K562 (cell line): ENCODE measurements around the gene YES1. TPM values are rescaled to one million over a fixed set of nuclear protein-coding genes. Genes with fewer than 3 reads are reported as not detected.
A peak's percentile ranks its signal among the peaks of the same experiment; 100 is the strongest.

Experiments used
- ATAC-seq: fragments of 200-7000 bp; cut with Tn5 transposase; 3 replicates; pipeline ENCODE4 v1.9.1; 2020; ENCODE audit warnings: moderate library complexity
- BruUV-seq: library from RNA; stranded (reverse); fragments of 400-500 nt; replicated peaks from 2 replicates; lab custom pipeline; 2021; lab: Mats Ljungman, UMichigan
- CTCF ChIA-PET: fragments of 300-600 bp; formaldehyde crosslinking; extraction: SDS; loops from one replicate; lab custom pipeline; 2021; ENCODE audit warnings: low intra/inter-chr PET ratio; lab: Yijun Ruan, JAX
- POLR2A ChIA-PET: fragments of 300-600, 350-650 bp; sonication (Branson Sonifier 250); formaldehyde crosslinking; extraction: SDS; loops from one replicate; lab custom pipeline; 2021; ENCODE audit warnings: antibody characterized with exemption, inconsistent platforms; lab: Yijun Ruan, JAX
- DNase-seq, 4 experiments: peaks; one replicate each; pipeline versions ENCODE4 v3.0.0 to v3.0.0-alpha.2; 2011 to 2018; ENCODE audit warnings: low spot score in 3 of 4, mixed read lengths in 3 of 4; ENCODE audit errors: extremely low read depth in 1 of 4
- FAIRE-seq: peaks from 2 replicates; lab custom pipeline; 2011; peaks lifted over from hg19 to GRCh38; lab: Jason Lieb, UNC
- H2AFZ ChIP-seq: 2 replicates; pipeline ENCODE4 v1.6.0; 2011; ENCODE audit warnings: low read depth, low read length, control low read depth, inconsistent platforms
- H3K27ac ChIP-seq: fragments of 200-600 bp; 3 replicates; pipeline ENCODE4 v1.8.0; 2011; ENCODE audit warnings: low read depth, mild to moderate bottlenecking, control low read depth, inconsistent platforms, low read length, moderate library complexity, mixed read lengths; ENCODE audit errors: extremely low read depth
- H3K27me3 ChIP-seq, 2 experiments: fragments of 300-600 bp in 1 of 2; 2 replicates in 1 of 2; 3 replicates in 1 of 2; pipeline versions ENCODE4 v1.6.0 to v1.8.0; 2011; ENCODE audit warnings: inconsistent platforms in 2 of 2, low read length in 2 of 2, mild to moderate bottlenecking in 1 of 2, mixed read lengths in 1 of 2, moderate library complexity in 1 of 2; ENCODE audit not compliant: control insufficient read depth in 2 of 2, insufficient read depth in 2 of 2
- H3K36me3 ChIP-seq: fragments of 300-600 bp; 3 replicates; pipeline ENCODE4 v1.8.0; 2011; ENCODE audit warnings: mild to moderate bottlenecking, low read length, inconsistent platforms; ENCODE audit not compliant: control insufficient read depth, insufficient read depth
- H3K4me1 ChIP-seq, 2 experiments: fragments of 200-600 bp in 1 of 2; replicated peaks in 1 of 2; 2 replicates in 1 of 2; 3 replicates in 1 of 2; pipeline versions ENCODE4 v1.5.1 to v1.8.0; 2011; ENCODE audit warnings: inconsistent platforms in 2 of 2, low read length in 2 of 2, mild to moderate bottlenecking in 1 of 2, mixed read lengths in 1 of 2, moderate library complexity in 1 of 2; ENCODE audit not compliant: control insufficient read depth in 2 of 2, insufficient read depth in 2 of 2
- H3K4me2 ChIP-seq: 2 replicates; pipeline ENCODE4 v1.6.1; 2011; ENCODE audit warnings: low read length, control low read depth, inconsistent platforms, mixed read lengths; ENCODE audit not compliant: insufficient read depth
- H3K4me3 ChIP-seq: fragments of 200-600 bp; sonication (generic), shearing (Covaris generic); 2 replicates; pipeline ENCODE4 v1.5.1; 2016; ENCODE audit warnings: control low read depth, inconsistent platforms
- H3K79me2 ChIP-seq: fragments of 200-600 bp; 3 replicates; pipeline ENCODE4 v1.8.0; 2011; ENCODE audit warnings: low read length, inconsistent platforms; ENCODE audit not compliant: control insufficient read depth, insufficient read depth
- H3K9ac ChIP-seq, 2 experiments: 2 replicates each; pipeline versions ENCODE4 v1.6.0 to v1.6.1; 2011; ENCODE audit warnings: low read depth in 2 of 2, low read length in 2 of 2, control low read depth in 1 of 2, inconsistent platforms in 1 of 2, mild to moderate bottlenecking in 1 of 2, mixed read lengths in 1 of 2; ENCODE audit not compliant: insufficient read depth in 1 of 2
- H3K9me1 ChIP-seq: one replicate; pipeline ENCODE4 v1.6.0; 2011; ENCODE audit warnings: inconsistent platforms, mild to moderate bottlenecking, low read length, moderate library complexity; ENCODE audit not compliant: control insufficient read depth, insufficient read depth
- H3K9me3 ChIP-seq: replicated peaks from 2 replicates; pipeline ENCODE4 v1.5.1; 2011; ENCODE audit warnings: low read depth, low read length, inconsistent platforms; ENCODE audit not compliant: control insufficient read depth, insufficient read depth
- H4K20me1 ChIP-seq: replicated peaks from 2 replicates; pipeline ENCODE4 v1.6.1; 2011; ENCODE audit warnings: low read length, inconsistent platforms, mixed read lengths; ENCODE audit not compliant: control insufficient read depth, insufficient read depth
- ARID1B ChIP-seq: fragments of 450-650 bp; IDR thresholded peaks from 2 replicates; pipeline ENCODE4 v1.6.1; 2016; ENCODE audit warnings: antibody characterized with exemption, mild to moderate bottlenecking, inconsistent platforms
- CBFA2T2 ChIP-seq: fragments of 450-650 bp; conservative IDR thresholded peaks from 2 replicates; pipeline ENCODE4 v1.6.1; 2017; ENCODE audit warnings: mild to moderate bottlenecking
- CBFA2T3 ChIP-seq: fragments of 450-650 bp; IDR thresholded peaks from 2 replicates; pipeline ENCODE4 v1.6.1; 2017
- DPF2 ChIP-seq: fragments of 450-650 bp; IDR thresholded peaks from 2 replicates; pipeline ENCODE4 v1.6.1; 2016
- ETS1 ChIP-seq: conservative IDR thresholded peaks from 2 replicates; pipeline ENCODE4 v1.6.1; 2011; ENCODE audit warnings: low read depth, mild to moderate bottlenecking, low read length; ENCODE audit not compliant: control insufficient read depth
- FOXM1 ChIP-seq, 2 experiments: fragments of 450-650 bp in 1 of 2; sonication (generic) in 1 of 2; formaldehyde crosslinking in 1 of 2; IDR thresholded peaks; 2 replicates each; pipeline versions ENCODE4 v1.6.1 to v1.9.0; 2017 to 2022; ENCODE audit warnings: low read depth in 2 of 2, mild to moderate bottlenecking in 2 of 2, missing genetic modification reagents in 1 of 2, moderate library complexity in 1 of 2
- JUND ChIP-seq, 2 experiments: IDR thresholded peaks; 2 replicates in 1 of 2; 3 replicates in 1 of 2; pipeline ENCODE4 v1.6.1; 2011; ENCODE audit warnings: borderline replicate concordance in 2 of 2, low read depth in 2 of 2, low read length in 2 of 2, improper control_type of control experiment in 1 of 2, missing biosample characterization in 1 of 2, missing genetic modification characterization in 1 of 2, missing genetic modification reagents in 1 of 2
- KDM1A ChIP-seq, 2 experiments: fragments of 450-650 bp; IDR thresholded peaks; 2 replicates each; pipeline ENCODE4 v1.6.1; 2016; ENCODE audit warnings: mild to moderate bottlenecking in 2 of 2
- KHSRP ChIP-seq: fragments of 450-650 bp; IDR thresholded peaks from 2 replicates; pipeline ENCODE4 v1.6.1; 2017
- KLF16 ChIP-seq: IDR thresholded peaks from 2 replicates; pipeline ENCODE4 v1.6.1; 2016; ENCODE audit warnings: antibody characterized with exemption
- MECOM ChIP-seq: fragments of 250-450 bp; sonication (Bioruptor Pico); IDR thresholded peaks from 2 replicates; pipeline ENCODE4 v1.8.0; 2022; ENCODE audit warnings: inconsistent platforms
- MTA1 ChIP-seq: fragments of 450-650 bp; IDR thresholded peaks from 2 replicates; pipeline ENCODE4 v1.6.1; 2017; ENCODE audit warnings: borderline replicate concordance
- MTA2 ChIP-seq: fragments of 450-650 bp; IDR thresholded peaks from 2 replicates; pipeline ENCODE4 v1.6.1; 2016; ENCODE audit warnings: low read depth
- NCOR1 ChIP-seq: fragments of 450-650 bp; IDR thresholded peaks from 2 replicates; pipeline ENCODE4 v1.6.1; 2016; ENCODE audit warnings: mild to moderate bottlenecking, moderate library complexity
- NFIC ChIP-seq: fragments of 450-650 bp; IDR thresholded peaks from 2 replicates; pipeline ENCODE4 v1.6.1; 2017; ENCODE audit warnings: mild to moderate bottlenecking, inconsistent platforms
- PHF21A ChIP-seq: fragments of 450-650 bp; IDR thresholded peaks from 2 replicates; pipeline ENCODE4 v1.6.1; 2017; ENCODE audit warnings: low read depth, borderline replicate concordance
- PPARD ChIP-seq: fragments of 250-450 bp; sonication (Bioruptor Pico); IDR thresholded peaks from 2 replicates; pipeline ENCODE4 v1.8.0; 2022; ENCODE audit warnings: inconsistent platforms, mild to moderate bottlenecking, moderate library complexity
- RFX7 ChIP-seq: fragments of 250-450 bp; sonication (Bioruptor Pico); IDR thresholded peaks from 2 replicates; pipeline ENCODE4 v1.5.1; 2021; ENCODE audit warnings: mild to moderate bottlenecking
- SMARCA4 ChIP-seq: fragments of 450-650 bp; IDR thresholded peaks from 2 replicates; pipeline ENCODE4 v1.6.1; 2016
- SMARCC2 ChIP-seq: fragments of 450-650 bp; IDR thresholded peaks from 2 replicates; pipeline ENCODE4 v1.6.1; 2017; ENCODE audit warnings: antibody characterized with exemption, moderate library complexity, mild to moderate bottlenecking, low read depth
- STAT5A ChIP-seq: IDR thresholded peaks from 2 replicates; pipeline ENCODE4 v1.6.1; 2012; ENCODE audit warnings: low read length, inconsistent platforms, borderline replicate concordance
- TEAD4 ChIP-seq, 2 experiments: sonication (generic) in 1 of 2; formaldehyde crosslinking in 1 of 2; IDR thresholded peaks; 2 replicates each; pipeline versions ENCODE4 v1.6.1 to v1.8.0; 2012 to 2022; ENCODE audit warnings: borderline replicate concordance in 1 of 2, inconsistent platforms in 1 of 2, low read length in 1 of 2, mild to moderate bottlenecking in 1 of 2, missing genetic modification reagents in 1 of 2
- TRIM24 ChIP-seq, 2 experiments: fragments of 450-650 bp; IDR thresholded peaks; 2 replicates each; pipeline ENCODE4 v1.6.1; 2016
- ZBED1 ChIP-seq: IDR thresholded peaks from 2 replicates; pipeline ENCODE4 v1.6.1; 2014
- ZBTB8A ChIP-seq: fragments of 450-650 bp; IDR thresholded peaks from 2 replicates; pipeline ENCODE4 v1.6.1; 2018; ENCODE audit warnings: mild to moderate bottlenecking, moderate library complexity; ENCODE audit not compliant: partially characterized antibody
- ZNF75A ChIP-seq: fragments of 450-650 bp; formaldehyde crosslinking; IDR thresholded peaks from 2 replicates; pipeline ENCODE4 v1.4.0; 2020; ENCODE audit warnings: mild to moderate bottlenecking
- in situ Hi-C: fragments of 300-500 bp; cut with MboI; formaldehyde crosslinking; loops from 4 replicates; pipeline ENCODE4 v1.15.0; 2018; ENCODE audit warnings: inconsistent platforms, mixed read lengths
- intact Hi-C: fragments of 100-400 bp; cut with micrococcal nuclease; formaldehyde crosslinking; loops from 2 replicates; pipeline ENCODE4 v1.14.2; 2022
- polyA plus RNA-seq, 8 experiments: library from polyadenylated mRNA; depleted of rRNA in 4 of 8; stranded (reverse) in 5 of 8; unstranded in 3 of 8; fragments of >200 nt; fragmentation: Nextera tagmentation in 2 of 8; fragmentation: Illumina TruSeq in 1 of 8; extraction: Ambion mirVana in 2 of 8; extraction: Trizol in 1 of 8; gene quantifications; 2 replicates each; pipeline versions ENCODE4 v1.2.1 to v1.2.3, GENCODE V29; 2011 to 2014; ENCODE audit warnings: inconsistent platforms in 1 of 8, missing spikeins in 1 of 8
- total RNA-seq, 7 experiments: library from RNA; depleted of rRNA in 6 of 7; stranded (reverse); fragments of >200 nt in 6 of 7; fragmentation: Illumina TruSeq in 2 of 7; extraction: Trizol in 2 of 7; gene quantifications; 2 replicates each; pipeline versions ENCODE4 v1.2.1 to v1.2.3, GENCODE V29; 2011 to 2021; ENCODE audit warnings: low replicate concordance in 1 of 7

Gene YES1
- total and polyA plus RNA-seq, 9 of the 15 experiments (the other 6 are each of a cell fraction or from before 2014, with no cell fraction given), result 37.2 to 115 (median 77.7) TPM

- no peak overlapping the region for H3K9ac ChIP-seq
- H4K20me1 ChIP-seq, result 0 out of 2 replicates have a peak, but pooled peaks cover 4% of the 10 kb centered on the region
- H3K27ac ChIP-seq, result peak overlapping the region; percentile 0; the same call in 1 of the 3 replicates
- H3K4me2 ChIP-seq, result peak overlapping the region; percentile 9; the same call in 1 of the 2 replicates
- BruUV-seq, result no TSS peak
- intact Hi-C loops (no loop called here), in situ Hi-C loops (no loop called here)
- CTCF ChIA-PET, result no interaction called here
- no peaks in the 10 kb centered on the region for H3K9me3 ChIP-seq
- H3K4me3 ChIP-seq, result no peak overlapping the region
- peaks cover 80% of the 10 kb centered on the region for H3K36me3 ChIP-seq
- DNase-seq (peak; percentile 30 to 54 (median 44)), ATAC-seq (peak; percentile 19), FAIRE-seq (no peak)
- no peaks in the 10 kb centered on the region; the same call in 2 of the 3 replicates for H3K79me2 ChIP-seq
- H3K9me1 ChIP-seq, result no peaks in the 10 kb centered on the region
- no peaks in the 10 kb centered on the region for H3K27me3 ChIP-seq
- no peak overlapping the region for H2AFZ ChIP-seq
- peaks cover 3 to 7% of the 10 kb centered on the region in 2 experiments; a peak in 2 of 5 replicates for H3K4me1 ChIP-seq
- POLR2A ChIA-PET, result interaction anchor here (0.6 to 1.2 kb wide), 3 partner anchors 19 to 173 kb away, joined by 3 to 4 read pairs (median 3); partner anchors contain the start of genes ADCYAP1 and ENOSF1
- TF ChIP-seq JUND (IDR thresholded peaks at IDR 0.05; ENCODE audit: borderline replicate concordance, low read depth, low read length) (peak; percentile 64; the same call in 1 of the 2 replicates), JUND (tag; IDR thresholded peaks at IDR 0.05; ENCODE audit: borderline replicate concordance, low read depth, low read length) (peak; percentile 71; the same call in 2 of the 3 replicates), SMARCA4 (peak; percentile 81), TRIM24 (IDR thresholded peaks at IDR 0.05) (peak; percentile 46 to 79; a peak in 3 of 4 replicates), NFIC (peak; percentile 52; the same call in 1 of the 2 replicates), SMARCC2 (peak; percentile 52; the same call in 1 of the 2 replicates), STAT5A (peak; percentile 42; the same call in 1 of the 2 replicates), ARID1B (peak; percentile 90), CBFA2T2 (peak; percentile 85), KDM1A (IDR thresholded peaks at IDR 0.05) (peak in 1 of 2 experiments; percentile 34; a peak in 1 of 4 replicates), MECOM (CRISPR knock-in tag) (0 out of 2 replicates have a peak, but pooled peaks have one; percentile 23), NCOR1 (peak; percentile 80), DPF2 (peak; percentile 80), CBFA2T3 (peak; percentile 91), ZBTB8A (no peak), ZBED1 (0 out of 2 replicates have a peak, but pooled peaks have one; percentile 45), TEAD4 (IDR thresholded peaks at IDR 0.05; ENCODE audit: low read length) (peak; percentile 80), TEAD4 (CRISPR knock-in tag; IDR thresholded peaks at IDR 0.05; ENCODE audit: borderline replicate concordance) (no peak), ZNF75A (CRISPR knock-in tag) (no peak), MTA1 (0 out of 2 replicates have a peak, but pooled peaks have one; percentile 34), ETS1 (no peak), KLF16 (peak; percentile 32; the same call in 1 of the 2 replicates), PHF21A (no peak), FOXM1 (IDR thresholded peaks at IDR 0.05; ENCODE audit: low read depth) (0 out of 2 replicates have a peak, but pooled peaks have one; percentile 34), FOXM1 (CRISPR knock-in tag; IDR thresholded peaks at IDR 0.05; ENCODE audit: low read depth) (no peak), MTA2 (peak; percentile 65), RFX7 (CRISPR knock-in tag) (no peak), KHSRP (no peak), PPARD (CRISPR knock-in tag) (no peak)
These were observed 80.9 kb downstream of the YES1 start for GRCh38 chr18:731185-731584.
